Diencephalon (tissue), 1 donor: ENCODE data around the gene MAP2K3. TPM values are rescaled to one million over a fixed set of nuclear protein-coding genes. Genes with fewer than 3 reads are reported as not detected.

Experiments used
- total RNA-seq: library from RNA; depleted of rRNA; stranded (reverse); fragments of >200 nt; gene quantifications from one replicate; pipeline ENCODE4 v1.2.3, GENCODE V29; 2014

MAP2K3 gene
- 5.1 TPM for total RNA-seq

GRCh38 chr17:21284319-21285163 is at the start of gene MAP2K3:
TSS of gene MAP2K3 (plus strand) at chr17:21284711. CDS start at chr17:21284921, 210 bp downstream.

GRCh38 chr17:21252796-21253645 is 31.5 kb upstream of the MAP2K3 start, which contains the start of gene NATD1:
TSS of gene NATD1 (minus strand) at chr17:21253410. CDS start at chr17:21253264, 146 bp downstream.

Other genes starting within 250 kb of the MAP2K3 start
- 437 TPM for gene USP22, start 241.7 kb upstream of the MAP2K3 start, total RNA-seq
- gene DHRS7B, start 157.7 kb upstream of the MAP2K3 start, total RNA-seq, result 15.2 TPM
- 12.9 TPM for gene TMEM11, start 70.5 kb upstream of the MAP2K3 start, total RNA-seq
- gene NATD1, start 31.3 kb upstream of the MAP2K3 start, total RNA-seq, result 1.6 TPM
- 6.0 TPM for gene KCNJ12, start 91.6 kb downstream of the MAP2K3 start, total RNA-seq